Caco-2 (cell line): ENCODE measurements around the gene FRMD1. TPM values are rescaled to one million over a fixed set of nuclear protein-coding genes. Genes with fewer than 3 reads are reported as not detected.

ENCODE experiments used
- BruUV-seq: library from RNA; stranded (reverse); fragments of 400-500 nt; replicated peaks from 2 replicates; lab custom pipeline; 2021; lab: Mats Ljungman, UMichigan
- CTCF ChIA-PET: fragments of 300-600 bp; sonication (Branson Sonifier 250); formaldehyde crosslinking; loops from one replicate; lab custom pipeline; 2022; ENCODE audit warnings: antibody characterized with exemption; lab: Charles Lee
- POLR2A ChIA-PET: fragments of 300-600 bp; sonication (Branson Sonifier 250); formaldehyde crosslinking; loops from one replicate; lab custom pipeline; 2022; ENCODE audit warnings: antibody characterized with exemption; lab: Charles Lee
- DNase-seq, 2 experiments: peaks; one replicate each; pipeline versions ENCODE4 v3.0.0 to v3.0.0-alpha.2; 2020 to 2022
- H3K27me3 ChIP-seq: replicated peaks from 2 replicates; pipeline ENCODE4 v1.6.0; 2011; ENCODE audit warnings: low read length; ENCODE audit not compliant: control insufficient read depth, insufficient read depth
- H3K36me3 ChIP-seq: 2 replicates; pipeline ENCODE4 v1.5.1; 2011; ENCODE audit warnings: low read length; ENCODE audit not compliant: control insufficient read depth, insufficient read depth
- H3K4me1 ChIP-seq: fragments of 250-450 bp; sonication (Bioruptor Pico); 2 replicates; pipeline ENCODE4 v1.5.1; 2020; ENCODE audit warnings: mild to moderate bottlenecking
- H3K4me3 ChIP-seq: 2 replicates; pipeline ENCODE4 v1.5.1; 2011; ENCODE audit warnings: low read depth, mild to moderate bottlenecking, control low read depth, low read length
- H3K9me3 ChIP-seq: fragments of 250-450 bp; sonication (Bioruptor Pico); 2 replicates; pipeline ENCODE4 v1.5.1; 2020; ENCODE audit warnings: mild to moderate bottlenecking, moderate library complexity
- H3K27ac Mint-ChIP-seq: one replicate; pipeline ENCODE4 v1.8.0; 2022; ENCODE audit warnings: mixed read lengths; ENCODE audit not compliant: unreplicated experiment
- H3K27me3 Mint-ChIP-seq: one replicate; pipeline ENCODE4 v1.8.0; 2022; ENCODE audit warnings: mixed read lengths; ENCODE audit not compliant: insufficient read depth, unreplicated experiment
- H3K36me3 Mint-ChIP-seq: one replicate; pipeline ENCODE4 v1.8.0; 2022; ENCODE audit warnings: mild to moderate bottlenecking, mixed read lengths; ENCODE audit not compliant: insufficient read depth, unreplicated experiment
- H3K4me1 Mint-ChIP-seq: one replicate; pipeline ENCODE4 v1.8.0; 2022; ENCODE audit warnings: low read depth, mixed read lengths; ENCODE audit not compliant: unreplicated experiment
- H3K4me3 Mint-ChIP-seq: one replicate; pipeline ENCODE4 v1.8.0; 2022; ENCODE audit warnings: mild to moderate bottlenecking, moderate library complexity, mixed read lengths; ENCODE audit not compliant: unreplicated experiment
- H3K9me3 Mint-ChIP-seq: one replicate; pipeline ENCODE4 v1.8.0; 2022; ENCODE audit warnings: mixed read lengths; ENCODE audit not compliant: unreplicated experiment
- intact Hi-C: fragments of 100-400 bp; cut with micrococcal nuclease; formaldehyde crosslinking; loops from one replicate; pipeline ENCODE4 v1.10.0; 2022; ENCODE audit not compliant: unreplicated experiment
- total RNA-seq: library from RNA; stranded (reverse); gene quantifications from 2 replicates; pipeline ENCODE4 v1.2.3, GENCODE V29; 2022
- TF ChIP-seq, protein P1 (sequence below), 2 experiments: fragments of 200-600 bp in 1 of 2; IDR thresholded peaks; 1 replicate in 1 of 2; 2 replicates in 1 of 2; pipeline versions ENCODE4 v1.5.1 to v1.8.0; 2011 to 2022; ENCODE audit warnings: antibody characterized with exemption in 1 of 2, control low read depth in 1 of 2, inconsistent platforms in 1 of 2, low read depth in 1 of 2, low read length in 1 of 2, mild to moderate bottlenecking in 1 of 2, moderate library complexity in 1 of 2; ENCODE audit not compliant: insufficient read depth in 1 of 2, severe bottlenecking in 1 of 2, unreplicated experiment in 1 of 2

FRMD1 gene
- total RNA-seq, 1 experiment from 2014 or later, result 0.14 TPM

- no peak overlapping the region for H3K4me3 Mint-ChIP-seq
- H3K36me3 ChIP-seq, result no peaks in the 10 kb centered on the region
- H3K4me3 ChIP-seq, result no peak overlapping the region
- no peaks in the 10 kb centered on the region for H3K27me3 ChIP-seq
- TF ChIP-seq, protein P1, sequence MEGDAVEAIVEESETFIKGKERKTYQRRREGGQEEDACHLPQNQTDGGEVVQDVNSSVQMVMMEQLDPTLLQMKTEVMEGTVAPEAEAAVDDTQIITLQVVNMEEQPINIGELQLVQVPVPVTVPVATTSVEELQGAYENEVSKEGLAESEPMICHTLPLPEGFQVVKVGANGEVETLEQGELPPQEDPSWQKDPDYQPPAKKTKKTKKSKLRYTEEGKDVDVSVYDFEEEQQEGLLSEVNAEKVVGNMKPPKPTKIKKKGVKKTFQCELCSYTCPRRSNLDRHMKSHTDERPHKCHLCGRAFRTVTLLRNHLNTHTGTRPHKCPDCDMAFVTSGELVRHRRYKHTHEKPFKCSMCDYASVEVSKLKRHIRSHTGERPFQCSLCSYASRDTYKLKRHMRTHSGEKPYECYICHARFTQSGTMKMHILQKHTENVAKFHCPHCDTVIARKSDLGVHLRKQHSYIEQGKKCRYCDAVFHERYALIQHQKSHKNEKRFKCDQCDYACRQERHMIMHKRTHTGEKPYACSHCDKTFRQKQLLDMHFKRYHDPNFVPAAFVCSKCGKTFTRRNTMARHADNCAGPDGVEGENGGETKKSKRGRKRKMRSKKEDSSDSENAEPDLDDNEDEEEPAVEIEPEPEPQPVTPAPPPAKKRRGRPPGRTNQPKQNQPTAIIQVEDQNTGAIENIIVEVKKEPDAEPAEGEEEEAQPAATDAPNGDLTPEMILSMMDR (IDR thresholded peaks at IDR 0.05; ENCODE audit: insufficient read depth in 1 of 2, low read depth in 1 of 2, low read length in 1 of 2, severe bottlenecking in 1 of 2, unreplicated experiment in 1 of 2), result no peak
- intact Hi-C loops, result no loop called here
- no peak overlapping the region for H3K27ac Mint-ChIP-seq
- no peaks in the 10 kb centered on the region for H3K27me3 Mint-ChIP-seq
- no TSS peak for BruUV-seq
- no peaks in the 10 kb centered on the region for H3K4me1 ChIP-seq
- peaks cover 5% of the 10 kb centered on the region for H3K36me3 Mint-ChIP-seq
- H3K9me3 Mint-ChIP-seq, result no peaks in the 10 kb centered on the region
- ChIA-PET CTCF (interaction anchor here (0.5 kb wide), 1 partner anchor 138 kb away, joined by 5 read pairs; no protein-coding TSS in a partner anchor), POLR2A (no interaction called here)
- no peak for DNase-seq
- H3K4me1 Mint-ChIP-seq, result no peaks in the 10 kb centered on the region
- no peaks in the 10 kb centered on the region for H3K9me3 ChIP-seq
Observed at GRCh38 chr6:168102315-168102985, 23.4 kb upstream of the FRMD1 start.

DNA sequence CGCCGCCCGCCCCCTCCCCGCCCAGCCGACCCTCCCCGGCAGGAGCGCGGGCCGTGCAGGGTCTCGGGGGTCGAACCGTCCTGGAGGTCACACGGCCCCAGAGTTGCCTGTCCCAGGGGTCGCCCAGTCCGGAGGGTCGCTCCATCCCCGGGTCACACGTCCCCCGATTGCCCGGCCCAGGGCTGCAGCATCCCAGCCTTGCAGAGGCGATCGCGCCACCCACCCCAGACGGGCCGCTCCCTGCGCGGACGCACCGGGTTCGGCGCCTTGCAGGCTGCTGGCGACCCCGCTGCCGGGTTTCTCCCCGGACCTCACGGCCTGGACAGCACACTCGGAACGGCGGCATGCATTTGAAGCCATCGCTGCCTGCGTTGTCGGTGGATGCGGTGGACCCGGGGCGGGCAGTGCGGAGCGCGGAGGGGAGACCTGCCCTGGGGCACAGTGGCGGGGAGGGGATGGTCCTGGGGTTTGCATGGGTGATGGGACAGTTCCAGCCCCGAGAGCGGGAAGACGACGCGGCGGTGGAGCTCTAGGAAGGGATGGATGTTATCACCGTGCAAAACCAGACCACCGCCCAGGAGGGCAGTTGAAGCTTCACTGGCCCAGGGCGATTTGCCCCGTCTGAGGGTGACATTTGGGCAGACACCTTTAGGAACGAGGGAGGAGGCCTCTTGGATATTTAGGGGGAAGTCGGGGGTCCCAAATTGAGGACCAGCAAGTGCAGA, 22.7 kb upstream of the FRMD1 start:
- Histone ChIP-seq H3K27me3 (no peaks in the 10 kb centered on the region), H3K4me3 (no peak overlapping the region), H3K36me3 (no peaks in the 10 kb centered on the region), H3K4me1 (no peaks in the 10 kb centered on the region), H3K9me3 (no peaks in the 10 kb centered on the region)
- H3K9me3 Mint-ChIP-seq, result no peaks in the 10 kb centered on the region
- no TSS peak for BruUV-seq
- H3K27ac Mint-ChIP-seq, result no peak overlapping the region
- no peak for DNase-seq
- no peaks in the 10 kb centered on the region for H3K4me1 Mint-ChIP-seq
- ChIA-PET POLR2A (no interaction called here), CTCF (interaction anchor here (0.5 kb wide), 1 partner anchor 137 kb away, joined by 5 read pairs; no protein-coding TSS in a partner anchor)
- no peaks in the 10 kb centered on the region for H3K27me3 Mint-ChIP-seq
- TF ChIP-seq, protein P1 (IDR thresholded peaks at IDR 0.05; ENCODE audit: insufficient read depth in 1 of 2, low read depth in 1 of 2, low read length in 1 of 2, severe bottlenecking in 1 of 2, unreplicated experiment in 1 of 2), result no peak
- intact Hi-C loops, result no loop called here
- peaks cover 5% of the 10 kb centered on the region for H3K36me3 Mint-ChIP-seq
- H3K4me3 Mint-ChIP-seq, result no peak overlapping the region

GRCh38 chr6:168100803-168101589, 22.0 kb upstream of the FRMD1 start:
- H3K4me1 ChIP-seq, result no peaks in the 10 kb centered on the region
- TF ChIP-seq, protein P1 (IDR thresholded peaks at IDR 0.05; ENCODE audit: insufficient read depth in 1 of 2, low read depth in 1 of 2, low read length in 1 of 2, severe bottlenecking in 1 of 2, unreplicated experiment in 1 of 2), result no peak
- no peaks in the 10 kb centered on the region for H3K27me3 ChIP-seq
- no peaks in the 10 kb centered on the region for H3K9me3 ChIP-seq
- POLR2A ChIA-PET, result no interaction called here
- H3K4me1 Mint-ChIP-seq, result no peaks in the 10 kb centered on the region
- no peak overlapping the region for H3K4me3 Mint-ChIP-seq
- peaks cover 5% of the 10 kb centered on the region for H3K36me3 Mint-ChIP-seq
- H3K27ac Mint-ChIP-seq, result no peak overlapping the region
- no peaks in the 10 kb centered on the region for H3K36me3 ChIP-seq
- DNase-seq, result no peak
- CTCF ChIA-PET, result no interaction called here
- H3K9me3 Mint-ChIP-seq, result no peaks in the 10 kb centered on the region
- intact Hi-C loops, result no loop called here
- no peak overlapping the region for H3K4me3 ChIP-seq
- H3K27me3 Mint-ChIP-seq, result no peaks in the 10 kb centered on the region
- no TSS peak for BruUV-seq
